MV-4-11 (cell line): ENCODE measurements around the gene IGSF5.

Experiments used
- DNase-seq: peaks from one replicate; lab custom pipeline; 2025; lab: John Stamatoyannopoulos, UW

Gene IGSF5

DNA sequence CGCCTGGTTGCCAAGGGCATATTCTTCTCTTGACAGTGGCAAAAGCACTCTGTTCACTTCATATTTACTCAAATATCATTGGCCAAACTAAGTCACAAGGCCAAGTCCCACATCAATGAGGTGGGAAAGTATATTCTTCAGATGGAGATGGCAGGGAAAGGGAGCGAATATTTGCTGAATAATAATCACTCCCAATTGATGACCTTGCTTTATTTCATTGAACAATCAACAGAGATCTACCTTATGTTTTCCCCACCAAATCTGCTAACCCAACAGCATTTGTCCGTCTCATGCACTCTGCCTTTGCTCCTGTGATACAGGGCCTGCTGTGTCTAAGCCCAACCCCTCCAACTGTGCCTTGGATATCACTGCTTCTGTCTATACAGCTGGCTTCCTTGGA lies 77.1 kb downstream of the IGSF5 start:
- DNase-seq = no peak

DNA sequence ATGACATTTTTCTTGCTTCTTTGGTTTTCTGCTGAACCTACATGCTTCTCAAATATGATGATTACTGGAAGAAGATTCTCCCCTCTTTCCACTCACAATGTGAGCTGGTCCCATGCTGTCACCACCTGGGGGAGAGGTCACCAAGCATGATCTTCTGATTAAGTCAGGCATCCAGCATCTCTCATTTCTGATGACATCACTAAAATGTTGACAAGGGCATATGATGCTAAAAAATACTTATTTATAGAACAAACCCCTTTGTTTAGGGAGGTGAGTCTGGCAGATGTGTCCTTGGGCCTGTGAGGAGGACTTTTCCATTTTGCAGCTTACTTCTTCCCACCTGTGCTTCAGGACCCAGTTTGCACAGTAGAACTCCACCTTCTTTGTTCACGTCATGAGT lies 80.3 kb downstream of the IGSF5 start:
- no peak for DNase-seq

DNA sequence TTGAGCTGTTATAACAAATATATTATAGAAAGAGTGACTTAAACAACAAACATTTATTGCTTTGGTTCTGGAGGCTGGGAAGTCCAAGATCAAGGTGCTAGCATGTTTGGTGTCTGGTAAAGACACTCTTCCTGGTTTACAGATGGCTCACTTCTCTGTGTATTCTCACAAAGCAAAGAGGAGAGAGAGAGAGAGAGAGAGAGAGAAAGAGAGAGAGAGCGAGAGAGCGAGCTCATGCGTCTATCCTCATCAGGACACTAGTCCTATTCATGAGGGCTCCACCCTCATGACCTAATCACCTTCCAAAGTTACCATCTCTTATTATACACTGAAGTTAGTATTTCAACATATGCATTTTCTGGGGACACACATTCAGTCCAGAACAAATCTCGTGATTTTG lies 89.6 kb downstream of the IGSF5 start:
- no peak for DNase-seq

DNA sequence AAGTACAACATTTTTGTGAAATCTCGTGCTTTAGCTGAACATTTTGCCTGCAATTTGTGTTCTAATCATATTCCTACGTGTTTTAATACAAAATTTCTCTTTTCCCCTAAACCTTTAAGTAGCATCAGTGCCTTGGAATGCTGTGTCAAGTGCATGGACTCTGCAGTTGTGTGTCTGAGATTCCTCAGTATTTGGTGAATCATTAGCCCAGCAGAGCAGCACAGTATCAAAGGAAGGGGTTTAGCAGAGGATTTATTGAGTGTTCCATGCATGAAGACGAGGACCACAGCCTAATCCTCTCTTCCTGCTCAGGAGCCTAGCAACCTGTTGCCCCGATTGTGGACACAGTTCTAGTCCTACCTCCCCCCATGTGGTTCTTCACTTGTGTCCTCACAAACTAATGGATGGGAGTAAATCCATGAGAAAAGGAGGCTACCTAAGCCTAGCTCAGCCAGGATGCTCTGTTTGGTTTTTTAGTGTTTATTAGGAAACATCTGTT lies 92.9 kb downstream of the IGSF5 start:
- DNase-seq = no peak

DNA sequence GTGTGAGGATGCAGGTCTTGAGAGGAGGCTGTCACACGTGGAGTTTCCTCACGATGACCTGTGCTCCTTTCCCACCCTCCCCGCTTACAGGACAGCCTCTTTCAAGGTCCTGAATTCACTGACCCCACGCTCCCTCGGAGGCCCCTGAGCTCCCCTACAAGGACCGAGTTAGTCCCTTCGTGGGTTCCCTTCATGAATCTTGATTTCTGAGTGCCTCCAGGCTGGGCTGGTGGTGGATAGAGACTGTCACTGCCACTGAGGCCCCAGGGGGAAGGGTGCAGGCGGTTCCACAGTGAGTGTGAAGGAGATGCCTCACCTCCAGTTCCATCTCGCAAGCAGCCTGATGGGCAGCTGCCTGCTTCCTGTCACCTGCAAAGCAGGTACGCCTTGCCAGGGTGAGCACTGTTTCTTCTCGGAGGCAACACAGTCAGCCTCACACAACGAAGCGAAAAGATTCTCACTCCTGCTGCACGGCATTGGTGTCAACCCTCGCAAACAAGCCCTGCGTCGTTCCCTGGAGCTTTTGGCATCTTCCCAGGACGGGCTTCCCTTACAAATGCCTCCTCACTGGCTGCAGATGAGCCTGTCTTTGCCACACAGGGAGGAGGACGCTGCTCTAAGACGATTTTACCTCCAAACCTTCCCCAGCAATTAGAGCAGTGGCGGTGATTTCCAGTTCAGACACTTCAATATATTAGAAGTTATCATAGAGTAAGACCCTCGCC lies 95.6 kb downstream of the IGSF5 start:
- DNase-seq = no peak

DNA sequence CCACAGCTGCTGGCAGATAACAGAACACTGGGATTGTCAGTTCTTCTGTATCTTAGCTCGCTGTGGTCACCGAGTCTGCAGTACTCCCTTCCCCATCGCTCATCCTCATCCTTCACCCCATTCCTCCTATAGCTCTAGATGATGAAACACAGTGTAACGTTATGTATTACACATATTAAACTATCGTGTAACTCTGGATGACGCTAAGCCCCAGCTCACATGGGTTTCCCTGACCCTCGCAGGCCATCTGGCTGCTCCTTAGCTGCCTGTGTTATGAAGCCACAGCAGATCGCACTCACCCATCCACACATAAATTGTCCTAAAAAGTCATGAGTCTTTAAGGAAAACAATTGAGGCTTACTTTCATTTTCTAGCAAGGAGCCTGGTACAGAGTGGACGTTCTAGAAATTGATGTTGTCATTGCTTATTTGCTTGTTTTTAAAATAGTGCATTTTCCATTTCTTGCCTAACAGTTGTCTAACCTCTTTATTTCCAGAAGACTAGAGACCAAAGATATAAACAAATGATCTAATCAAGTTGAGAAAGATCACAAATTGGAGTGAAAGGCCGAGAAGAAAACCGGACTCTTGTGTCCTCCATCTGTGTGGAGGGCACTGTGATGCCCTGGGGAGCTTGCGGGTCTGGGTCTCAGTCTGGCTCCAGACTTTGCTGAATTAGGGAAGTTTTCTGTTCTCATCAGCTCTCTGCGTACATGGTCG lies 97.9 kb downstream of the IGSF5 start:
- no peak for DNase-seq

DNA sequence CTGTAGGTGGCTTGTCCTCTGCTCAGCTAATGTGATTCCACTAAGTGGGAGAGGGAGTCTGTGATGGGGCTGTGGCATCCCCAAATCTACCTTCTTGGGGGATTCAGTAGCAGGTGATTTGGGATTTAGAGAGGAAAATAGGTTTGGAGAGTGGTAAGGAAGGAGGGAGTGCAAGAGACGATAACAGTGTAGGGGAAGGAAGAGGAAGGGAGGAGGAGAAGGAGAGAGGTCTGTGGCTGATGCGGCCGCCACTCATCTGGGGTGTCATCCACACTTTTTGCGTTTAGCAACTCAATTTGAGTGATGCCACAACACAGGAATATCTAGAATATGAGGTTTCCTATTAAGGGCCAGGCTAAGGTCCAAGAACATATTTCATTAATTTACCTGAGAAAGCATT lies 98.5 kb downstream of the IGSF5 start:
- no peak for DNase-seq

DNA sequence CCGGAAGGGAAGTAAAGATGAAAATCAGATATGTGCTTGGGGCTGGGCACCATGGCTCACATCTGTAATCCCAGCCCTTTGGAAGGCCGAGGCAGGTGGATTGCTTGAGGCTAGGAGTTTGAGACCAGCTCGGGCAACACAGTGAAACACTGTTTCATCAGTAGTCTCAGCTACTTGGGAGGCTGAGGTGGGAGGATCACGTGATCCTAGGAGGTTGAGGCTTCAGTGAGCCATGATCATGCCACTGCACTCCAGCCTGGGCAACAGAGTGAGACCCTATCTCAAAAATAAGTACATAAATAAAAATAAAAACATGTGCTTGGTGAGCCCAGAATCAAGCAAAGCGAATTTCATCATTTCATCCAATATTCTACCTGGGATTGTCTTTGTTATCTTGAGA lies 98.9 kb downstream of the IGSF5 start:
- DNase-seq = no peak

DNA sequence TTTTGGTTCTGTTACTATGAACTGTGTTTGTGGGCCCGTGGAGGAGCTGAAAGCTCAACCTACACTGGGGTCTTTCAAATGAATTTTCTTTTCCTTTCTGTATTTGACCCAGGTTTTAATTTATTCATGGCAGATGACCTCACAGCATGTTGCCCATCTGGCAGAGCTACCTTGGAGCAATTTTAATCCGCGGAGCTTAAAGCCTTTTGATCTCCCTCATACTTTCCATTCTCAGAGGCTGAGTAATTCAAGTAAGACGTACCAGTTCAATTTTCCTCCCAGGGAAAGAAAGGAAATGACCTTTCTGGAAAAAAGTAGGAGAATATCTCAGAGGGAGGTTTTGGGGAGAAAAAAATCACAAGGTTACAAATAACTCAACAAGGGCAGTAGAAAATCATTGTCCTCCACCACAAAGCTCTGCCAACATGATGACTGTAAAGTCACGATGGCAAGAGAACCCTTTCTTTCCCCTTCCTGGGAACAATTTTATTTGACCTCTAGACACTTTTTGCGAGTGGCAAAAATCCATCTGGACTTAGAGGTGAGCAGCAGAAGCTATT lies 100.7 kb downstream of the IGSF5 start:
- DNase-seq = no peak

DNA sequence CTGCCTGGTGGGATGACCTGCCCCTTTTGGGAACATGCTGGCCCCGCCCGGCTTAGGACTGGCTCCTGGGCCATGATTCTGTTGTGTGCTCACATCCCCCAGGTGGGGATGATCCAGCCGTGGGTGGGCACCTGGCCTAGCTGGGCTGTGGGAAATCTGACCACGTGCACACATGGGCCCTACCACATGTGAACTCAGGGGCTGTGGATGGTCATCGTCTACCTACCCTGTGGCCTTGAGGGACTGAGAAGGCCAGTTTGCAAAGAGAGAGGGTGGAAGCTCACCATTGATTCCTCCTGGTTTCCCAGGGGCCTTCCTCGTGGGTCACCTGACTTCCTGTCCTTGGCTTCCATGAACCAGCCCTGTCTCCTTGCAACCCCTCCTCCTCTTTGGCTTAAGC lies 102.9 kb downstream of the IGSF5 start:
- DNase-seq = no peak

DNA sequence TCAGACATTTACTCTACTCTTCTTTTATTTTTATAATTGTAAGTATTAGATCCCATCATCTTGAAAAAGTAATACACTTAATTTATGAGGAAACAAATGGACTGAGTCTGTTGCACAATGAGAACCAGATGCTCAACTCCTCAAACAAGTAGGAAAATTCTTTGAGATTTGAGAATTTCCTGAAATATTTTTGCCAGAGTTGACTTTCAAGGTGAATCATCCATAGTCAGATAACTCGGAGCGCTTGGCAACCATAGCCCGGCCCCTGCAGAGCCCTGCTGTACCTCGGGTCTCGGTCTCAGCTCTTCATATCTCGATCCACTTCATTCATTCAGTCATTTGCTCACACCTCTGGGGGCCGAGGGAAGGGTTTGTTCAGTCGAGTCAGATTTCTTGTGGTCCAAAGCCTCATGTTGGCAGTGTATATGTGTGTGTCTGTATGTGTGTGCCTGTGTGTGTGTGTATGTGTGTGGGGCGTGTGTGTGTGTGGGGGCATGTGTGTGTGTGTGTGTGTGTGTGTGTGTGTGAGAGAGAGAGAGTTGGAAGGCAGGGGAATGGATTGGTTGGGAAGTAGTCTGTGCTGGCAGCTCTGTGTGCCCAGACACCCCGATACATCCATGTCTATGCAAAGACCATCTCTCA lies 104.2 kb downstream of the IGSF5 start:
- no peak for DNase-seq

DNA sequence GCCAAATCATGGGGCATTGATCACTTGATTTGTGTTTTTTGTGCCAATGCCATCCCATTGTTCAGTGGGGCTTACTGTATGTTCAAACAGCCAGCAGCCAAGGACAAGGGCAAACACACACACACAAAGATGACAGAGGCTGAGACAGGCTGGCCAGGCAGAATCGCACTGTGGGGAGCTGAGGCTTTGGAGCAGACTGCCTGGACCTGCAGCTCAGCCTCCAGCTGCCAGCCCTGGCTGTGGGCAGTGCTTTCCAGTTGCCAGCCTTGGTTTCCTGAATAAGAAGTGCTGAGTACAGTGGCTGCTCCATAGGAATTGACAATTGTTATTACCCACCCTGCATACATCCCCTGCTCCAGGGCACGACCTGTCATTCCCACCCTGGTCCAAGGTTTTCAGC lies 105.3 kb downstream of the IGSF5 start:
- DNase-seq = no peak

DNA sequence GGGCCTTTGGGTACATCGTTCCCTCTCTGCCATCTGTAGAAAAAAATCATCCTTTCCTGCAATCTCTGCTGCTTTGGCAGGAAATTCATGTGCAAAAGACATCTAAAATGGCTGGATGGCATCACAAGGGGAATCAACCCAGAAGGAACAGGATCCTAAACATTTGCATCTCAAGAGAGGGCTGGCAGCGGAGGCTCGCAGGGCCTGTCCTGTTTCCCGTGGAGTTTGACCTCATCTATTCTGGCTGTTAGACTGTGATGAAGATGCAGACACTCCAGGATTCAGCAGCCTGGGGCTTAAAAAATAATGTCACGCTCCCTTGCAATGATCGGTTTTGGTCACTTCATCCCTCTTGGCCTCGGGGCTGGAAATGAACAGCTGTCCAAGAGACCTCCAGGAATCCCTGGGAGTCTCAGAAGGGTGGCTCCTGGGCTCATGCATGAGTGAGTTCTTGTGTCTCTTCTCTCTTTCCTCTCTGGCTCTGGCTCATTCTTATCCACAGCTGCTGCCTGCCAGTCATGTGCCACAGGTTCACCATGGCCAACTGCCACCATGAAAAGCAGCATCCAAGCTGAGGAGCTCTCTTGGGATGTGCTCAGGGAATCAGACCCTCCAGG lies 106.1 kb downstream of the IGSF5 start:
- DNase-seq = no peak
